CD4-positive, alpha-beta T cell treated with Interleukin-6 for 4 hours (primary cell): ENCODE measurements around the gene OR2T27.
"Not testable (repeated sequence)": the region's sequence is repeated elsewhere in the genome, so short reads cannot be mapped to it uniquely, and the experiment has no call there.

Experiments used
- DNase-seq: peaks from one replicate; pipeline ENCODE4 v3.0.0-alpha.2; 2020; ENCODE audit warnings: mixed read lengths

OR2T27 gene

DNA sequence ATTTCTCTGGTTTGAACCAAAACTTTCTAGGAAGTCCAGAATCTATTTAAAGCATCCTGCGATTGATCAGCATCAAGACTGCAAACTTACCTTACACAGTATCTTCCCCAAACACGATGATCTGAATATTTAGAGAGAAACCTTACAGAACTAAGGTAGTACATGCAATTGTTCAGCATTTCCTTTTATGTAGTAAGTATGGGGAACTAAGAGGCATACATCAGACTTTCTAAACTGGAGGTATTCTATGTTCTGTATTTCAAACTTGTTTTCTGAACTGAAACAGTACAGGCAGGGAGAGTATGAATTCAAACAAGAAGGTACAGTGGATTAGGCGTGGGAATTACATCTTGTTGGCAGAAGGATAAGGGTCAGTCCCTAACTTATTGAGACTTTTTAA is at the start of gene OR2T27:
Gene OR2T27 (minus strand): TSS at position 175 of the 400 bp plus-strand sequence. CDS start 4,644 bp downstream, outside the sequence.
- not testable (repeated sequence) for DNase-seq

- no peak for DNase-seq
Observed at GRCh38 chr1:248704606-248705005, 49.3 kb upstream of the OR2T27 start.

DNA sequence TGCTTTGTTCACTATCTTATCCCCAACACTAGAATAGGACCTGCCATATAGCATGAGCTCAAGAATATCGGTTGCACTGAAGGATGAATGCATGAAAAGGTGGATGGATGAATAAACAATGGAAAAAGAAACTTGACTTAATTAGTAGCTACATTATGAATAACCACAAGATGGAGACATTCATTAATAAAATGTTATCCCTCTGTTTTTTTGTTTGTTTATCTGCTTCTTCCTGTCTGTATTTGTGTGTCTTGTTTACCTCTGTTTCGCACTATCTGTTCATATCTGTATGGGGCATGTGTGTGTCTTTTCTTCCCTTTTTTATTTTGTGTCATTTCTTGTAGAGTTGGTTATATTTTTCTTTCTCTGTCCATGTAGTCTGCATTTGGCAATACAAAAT is 48.3 kb upstream of the OR2T27 start:
- DNase-seq: no peak

GRCh38 chr1:248702714-248703113 is 47.4 kb upstream of the OR2T27 start, which contains the start of gene OR14I1:
OR14I1 (minus strand) TSS chr1:248702766.
- DNase-seq: no peak

DNA sequence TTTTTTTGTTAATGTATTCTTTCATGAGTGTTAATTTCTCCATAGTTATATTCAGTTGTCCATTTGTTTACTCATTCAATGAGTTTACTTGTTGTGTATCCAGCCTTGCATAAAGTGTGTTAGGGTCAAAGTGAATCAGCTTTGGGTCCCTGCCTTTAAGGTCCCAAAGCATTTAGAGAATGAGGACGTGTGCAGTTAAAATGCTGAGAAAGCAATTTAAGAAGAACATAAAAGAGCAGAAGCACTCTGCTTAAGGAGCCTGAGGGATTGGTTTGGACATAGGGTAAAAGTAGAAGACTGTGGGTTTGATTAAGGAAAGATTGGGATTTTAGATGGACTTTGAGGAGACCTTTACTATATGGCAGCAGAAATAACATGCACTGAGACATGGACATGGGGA is 43.8 kb upstream of the OR2T27 start:
- DNase-seq: no peak

GRCh38 chr1:248697907-248698306 is 42.6 kb upstream of the OR2T27 start:
- DNase-seq: no peak

DNA sequence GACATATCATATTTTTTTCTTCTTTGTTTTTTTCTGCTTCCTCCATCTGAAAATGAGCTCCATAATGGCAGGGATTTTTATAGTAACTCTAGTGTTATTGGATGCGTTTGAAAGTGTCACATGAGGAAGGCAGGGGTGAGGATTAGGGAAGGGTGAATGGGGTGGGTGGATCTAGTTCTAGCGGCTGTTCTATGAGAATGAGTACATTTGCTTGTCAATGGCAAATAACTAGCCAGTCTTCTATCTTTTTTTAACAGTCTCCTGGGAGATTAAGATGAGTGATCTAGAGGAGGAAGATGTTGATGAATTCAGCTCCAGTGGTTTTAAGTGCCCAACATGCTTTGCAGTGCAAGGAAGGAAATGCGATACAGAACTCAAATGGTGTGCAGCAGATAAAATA is 41.4 kb upstream of the OR2T27 start:
- no peak for DNase-seq

GRCh38 chr1:248696261-248696660 is 40.9 kb upstream of the OR2T27 start:
- DNase-seq: peak; percentile 6

GRCh38 chr1:248695451-248696132 is 40.3 kb upstream of the OR2T27 start:
- no peak for DNase-seq

DNA sequence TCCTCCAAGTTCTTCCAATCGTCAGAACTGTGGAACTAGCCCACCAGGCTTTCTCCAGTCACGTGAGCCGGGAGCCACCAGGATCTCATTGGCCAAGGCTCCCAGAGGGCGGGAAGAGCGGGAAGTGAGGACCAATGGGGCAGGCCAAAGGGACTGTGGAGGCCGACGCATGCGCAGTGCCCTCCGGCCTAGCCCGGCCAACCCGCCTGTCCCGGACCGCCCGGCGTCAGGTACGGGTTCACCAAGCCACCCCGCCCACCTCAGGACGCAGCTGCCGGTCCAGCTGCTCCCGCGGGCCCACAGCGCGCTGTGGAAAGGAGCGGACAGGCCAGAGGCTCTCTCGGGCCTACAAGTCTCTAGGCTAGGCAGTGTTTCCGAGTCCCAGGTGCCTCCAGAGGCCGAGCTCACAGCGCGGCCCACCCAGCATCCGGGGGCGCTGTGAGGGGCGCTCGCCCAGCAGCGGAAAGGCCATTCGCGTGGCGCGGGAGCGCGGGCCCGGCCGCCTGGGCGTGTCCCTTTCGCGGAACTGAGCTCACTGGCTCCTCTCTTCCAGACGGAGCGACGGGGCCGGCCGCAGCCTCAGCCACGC is 36.3 kb upstream of the OR2T27 start:
- no peak for DNase-seq

- no peak for DNase-seq
Observed at GRCh38 chr1:248688527-248689298, 33.4 kb upstream of the OR2T27 start.

GRCh38 chr1:248686815-248687214 is 31.5 kb upstream of the OR2T27 start:
- DNase-seq: peak; percentile 34

DNA sequence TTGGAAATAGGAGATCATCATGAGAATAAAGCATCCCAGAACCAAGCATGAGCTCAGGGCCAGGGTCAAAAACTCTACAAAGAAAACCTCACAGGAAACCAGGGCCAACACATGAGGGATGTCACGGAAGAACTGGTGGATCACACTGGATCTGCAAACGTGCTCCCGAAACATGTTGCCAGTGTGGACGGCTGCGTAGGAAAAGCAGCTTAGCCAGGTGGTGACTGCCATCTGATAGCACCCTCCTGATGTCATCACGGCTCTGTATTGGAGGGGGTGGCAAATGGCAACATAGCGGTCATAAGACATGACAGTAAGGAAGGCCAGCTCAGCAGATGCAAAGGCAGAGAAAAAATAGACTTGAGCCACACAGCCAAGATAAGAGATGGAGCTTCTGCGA is 26.3 kb upstream of the OR2T27 start:
- DNase-seq: no peak

GRCh38 chr1:248670003-248670402 is 14.7 kb upstream of the OR2T27 start:
- DNase-seq: no peak

DNA sequence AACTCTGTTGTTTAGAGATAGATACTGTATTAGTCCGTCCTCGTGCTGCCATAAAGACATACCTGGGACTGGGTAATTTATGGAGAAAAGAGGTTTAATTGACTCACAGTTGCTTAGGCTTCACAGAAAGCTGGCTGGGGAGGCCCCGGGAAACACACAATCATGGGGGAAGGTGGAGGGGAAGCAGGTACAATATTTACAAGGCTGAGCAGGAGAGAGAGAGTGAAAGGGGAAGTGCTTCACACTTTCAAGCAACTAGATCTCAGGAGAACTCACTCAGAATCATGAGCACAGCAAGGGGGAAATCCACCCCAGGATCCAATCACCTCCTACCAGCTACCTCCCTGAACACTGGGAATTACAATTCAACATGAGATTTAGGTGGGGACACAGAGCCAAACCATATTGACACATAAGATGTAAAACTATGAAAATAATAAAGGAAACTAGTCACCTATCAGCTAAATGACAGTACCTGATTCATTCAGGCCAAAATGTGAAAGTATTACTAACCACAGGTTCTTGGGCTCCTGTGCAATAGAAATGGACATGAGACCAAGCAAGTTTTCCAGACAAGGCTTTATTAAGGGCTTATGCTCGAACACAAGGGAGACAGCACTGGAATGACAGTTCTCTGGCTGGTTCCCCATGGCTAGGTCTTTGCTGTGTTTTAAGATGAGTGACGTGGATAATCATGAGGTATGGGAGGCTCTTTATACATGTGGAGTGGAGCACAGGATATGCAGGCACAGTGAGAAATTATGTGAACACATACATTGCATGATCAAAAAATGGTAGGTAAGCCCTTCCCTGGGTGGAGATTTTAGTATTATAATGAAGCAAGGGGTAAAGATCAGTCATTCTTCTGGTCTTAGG is 8.4 kb upstream of the OR2T27 start:
- not testable (repeated sequence) for DNase-seq

GRCh38 chr1:248656797-248657196 is 1.5 kb upstream of the OR2T27 start:
- not testable (repeated sequence) for DNase-seq

- not testable (repeated sequence) for DNase-seq
Observed at GRCh38 chr1:248648770-248649536, 6.4 kb downstream of the OR2T27 start.

DNA sequence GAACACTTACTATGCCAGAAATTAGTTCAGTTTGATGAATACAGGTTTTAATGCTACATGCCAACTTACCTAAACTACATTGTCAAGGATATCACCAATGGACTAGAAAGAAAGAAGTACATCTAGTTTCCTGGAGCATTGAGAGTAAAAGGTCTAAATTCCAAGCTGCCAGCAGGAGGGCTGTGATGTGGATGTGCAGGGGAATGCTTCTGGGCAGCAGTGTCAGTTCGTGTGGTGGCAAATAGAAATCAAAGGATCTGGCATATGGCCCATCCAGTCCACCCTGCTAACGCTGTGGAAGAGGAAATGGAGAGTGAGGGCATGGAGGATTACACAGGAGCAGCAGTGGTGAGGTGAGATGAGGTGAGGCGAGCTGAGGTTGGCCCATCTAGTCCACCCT is 10.2 kb downstream of the OR2T27 start, which contains the start of gene OR2T35:
Gene OR2T35 (minus strand): TSS at position 101 of the 400 bp plus-strand sequence. CDS start 6,020 bp downstream, outside the sequence.
- not testable (repeated sequence) for DNase-seq

DNA sequence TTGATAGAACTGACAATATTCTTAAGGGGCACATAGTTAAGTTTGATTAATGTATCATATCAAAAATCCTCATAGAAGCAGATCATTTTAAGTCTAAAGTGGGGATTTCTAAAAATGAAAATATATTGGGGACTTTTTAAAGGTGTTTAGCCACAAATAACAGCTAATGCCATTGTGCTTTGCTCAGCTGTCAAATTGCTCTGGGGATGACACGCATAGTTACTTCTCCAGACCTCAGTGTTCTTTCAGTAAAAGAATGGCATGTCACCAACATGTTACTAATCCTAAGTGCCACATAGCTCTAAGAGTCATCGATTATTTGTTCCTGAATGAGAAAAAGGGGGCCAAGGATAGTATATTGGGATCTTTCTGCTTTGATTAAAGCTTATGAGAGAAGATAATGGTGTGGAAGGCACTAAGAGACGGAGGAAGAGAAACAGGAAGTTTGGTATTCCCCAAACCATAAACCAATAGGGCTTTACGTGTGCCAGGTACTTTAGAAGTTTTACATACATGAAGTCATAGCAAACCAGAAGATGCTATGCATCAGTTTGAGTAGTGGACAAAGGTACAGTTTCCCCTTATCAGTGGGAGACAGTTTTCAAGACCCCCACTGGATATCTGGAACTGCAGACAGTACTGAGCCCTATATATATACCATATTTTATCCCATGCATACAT is 12.2 kb downstream of the OR2T27 start:
- not testable (repeated sequence) for DNase-seq

GRCh38 chr1:248641583-248641982 is 13.7 kb downstream of the OR2T27 start:
- not testable (repeated sequence) for DNase-seq

- not testable (repeated sequence) for DNase-seq
Observed at GRCh38 chr1:248640906-248641305, 14.4 kb downstream of the OR2T27 start.
